ENCODE measurements around the gene TENT5A. TPM values are rescaled to one million over a fixed set of nuclear protein-coding genes. Genes with fewer than 3 reads are reported as not detected.

TENT5A gene
- total RNA-seq, 1 donor from 2014 or later = 23.0 TPM

- no peak overlapping the region for H3K27ac Mint-ChIP-seq
- peaks cover 4% of the 10 kb centered on the region for H3K4me1 Mint-ChIP-seq (ENCODE audit: unreplicated experiment)
- H3K27me3 Mint-ChIP-seq = no peaks in the 10 kb centered on the region
- no peak overlapping the region for H3K4me3 Mint-ChIP-seq
- no peak for DNase-seq (ENCODE audit: extremely low spot score, unreplicated experiment)
- TF ChIP-seq CTCF (conservative IDR thresholded peaks at IDR 0.05) = no peak
- no peaks in the 10 kb centered on the region for H3K9me3 Mint-ChIP-seq
- no peaks in the 10 kb centered on the region for H3K36me3 Mint-ChIP-seq
Measured at GRCh38 chr6:81795890-81796289, 43.4 kb upstream of the TENT5A start.

DNA sequence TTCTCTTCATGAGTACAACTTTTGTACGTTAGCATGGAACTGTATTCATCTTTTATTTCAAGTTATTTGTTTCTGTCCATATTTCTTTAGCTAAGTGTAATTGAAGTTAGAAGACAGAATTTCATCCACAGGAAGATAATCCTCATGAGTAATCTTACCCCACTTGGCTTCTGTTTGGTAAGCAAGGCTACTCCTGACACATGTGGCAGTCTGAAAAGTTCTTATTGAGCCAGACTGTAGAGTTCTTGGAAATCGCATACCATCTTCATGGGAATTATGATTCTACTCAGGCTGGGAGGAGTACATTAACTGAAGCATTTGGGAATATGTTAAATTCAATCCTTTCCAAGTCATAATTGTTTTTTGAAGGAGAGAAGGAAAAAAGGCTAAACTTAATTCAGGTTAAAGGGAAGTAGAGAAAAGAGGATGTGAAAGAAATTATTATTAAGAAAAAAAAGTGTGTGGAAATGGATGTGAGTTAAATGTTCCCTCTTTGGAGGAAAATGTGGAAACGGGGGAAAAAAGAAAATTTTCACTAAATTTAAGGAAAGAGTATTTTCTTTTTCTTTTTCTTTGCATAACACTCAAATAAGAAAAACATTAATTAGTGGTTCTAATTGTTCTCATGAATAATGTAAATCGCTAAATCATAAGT is 41.5 kb upstream of the TENT5A start:
- Mint-ChIP-seq H3K27me3 (no peaks in the 10 kb centered on the region), H3K4me1 (ENCODE audit: unreplicated experiment) (peaks cover 4% of the 10 kb centered on the region), H3K9me3 (no peaks in the 10 kb centered on the region), H3K4me3 (no peak overlapping the region), H3K27ac (no peak overlapping the region), H3K36me3 (no peaks in the 10 kb centered on the region)
- no peak for DNase-seq (ENCODE audit: extremely low spot score, unreplicated experiment)
- TF ChIP-seq CTCF (conservative IDR thresholded peaks at IDR 0.05) = no peak

- H3K4me3 Mint-ChIP-seq = no peak overlapping the region
- H3K9me3 Mint-ChIP-seq = no peaks in the 10 kb centered on the region
- no peak for DNase-seq (ENCODE audit: extremely low spot score, unreplicated experiment)
- H3K36me3 Mint-ChIP-seq = no peaks in the 10 kb centered on the region
- TF ChIP-seq CTCF (conservative IDR thresholded peaks at IDR 0.05) = no peak
- no peaks in the 10 kb centered on the region for H3K27me3 Mint-ChIP-seq
- no peak overlapping the region for H3K27ac Mint-ChIP-seq
- H3K4me1 Mint-ChIP-seq (ENCODE audit: unreplicated experiment) = peaks cover 4% of the 10 kb centered on the region
Measured at GRCh38 chr6:81792826-81793225, 40.3 kb upstream of the TENT5A start.

- Mint-ChIP-seq H3K27me3 (no peaks in the 10 kb centered on the region), H3K9me3 (no peaks in the 10 kb centered on the region), H3K4me3 (no peak overlapping the region), H3K4me1 (ENCODE audit: unreplicated experiment) (peaks cover 12% of the 10 kb centered on the region), H3K27ac (no peak overlapping the region), H3K36me3 (no peaks in the 10 kb centered on the region)
- TF ChIP-seq CTCF (conservative IDR thresholded peaks at IDR 0.05) = no peak
- no peak for DNase-seq (ENCODE audit: extremely low spot score, unreplicated experiment)
Measured at GRCh38 chr6:81791756-81792155, 39.3 kb upstream of the TENT5A start.

- TF ChIP-seq CTCF (conservative IDR thresholded peaks at IDR 0.05) = no peak
- Mint-ChIP-seq H3K9me3 (peaks cover 9% of the 10 kb centered on the region), H3K27ac (no peak overlapping the region), H3K4me3 (no peak overlapping the region), H3K27me3 (no peaks in the 10 kb centered on the region), H3K4me1 (ENCODE audit: unreplicated experiment) (peaks cover 20% of the 10 kb centered on the region), H3K36me3 (no peaks in the 10 kb centered on the region)
- no peak for DNase-seq (ENCODE audit: extremely low spot score, unreplicated experiment)
Measured at GRCh38 chr6:81790034-81790433, 37.6 kb upstream of the TENT5A start.

DNA sequence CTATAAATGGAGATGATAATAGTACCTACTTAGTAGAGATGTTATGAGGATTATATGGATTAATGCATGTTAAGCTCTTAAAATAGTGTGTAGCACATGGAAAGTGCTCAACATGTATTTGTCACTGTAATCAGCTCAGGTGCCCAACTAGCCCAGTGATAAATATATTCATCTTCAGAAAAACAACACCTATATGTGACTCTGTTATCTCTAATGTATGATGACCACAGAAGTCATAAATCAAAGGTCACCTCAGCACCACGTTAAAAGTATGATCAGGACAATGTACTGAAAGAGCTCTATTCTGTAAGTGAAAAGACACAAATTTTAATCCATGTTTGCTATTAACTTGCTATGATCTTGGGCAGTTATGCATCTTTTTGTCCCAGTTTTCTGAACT is 36.8 kb upstream of the TENT5A start:
- TF ChIP-seq CTCF (conservative IDR thresholded peaks at IDR 0.05) = no peak
- H3K9me3 Mint-ChIP-seq = peaks cover 9% of the 10 kb centered on the region
- no peaks in the 10 kb centered on the region for H3K36me3 Mint-ChIP-seq
- DNase-seq (ENCODE audit: extremely low spot score, unreplicated experiment) = no peak
- peaks cover 22% of the 10 kb centered on the region for H3K4me1 Mint-ChIP-seq (ENCODE audit: unreplicated experiment)
- H3K27me3 Mint-ChIP-seq = no peaks in the 10 kb centered on the region
- no peak overlapping the region for H3K27ac Mint-ChIP-seq
- H3K4me3 Mint-ChIP-seq = no peak overlapping the region

Data from type B pancreatic cell (in vitro differentiated cells).